B cell (primary cell): ENCODE results near the gene EXOC6B. TPM values are rescaled to one million over a fixed set of nuclear protein-coding genes. Genes with fewer than 3 reads are reported as not detected.

Experiments
- ATAC-seq: fragments of 200-7000 bp; cut with Tn5 transposase; one replicate; pipeline ENCODE4 v1.10.0; 2021; ENCODE audit warnings: low read depth, mild to moderate bottlenecking, moderate number of reproducible peaks, moderate library complexity
- CTCF ChIA-PET: fragments of 350-600 bp; sonication (Branson Sonifier 250); formaldehyde crosslinking; loops from one replicate; lab custom pipeline; 2021; ENCODE audit warnings: antibody characterized with exemption, inconsistent platforms; lab: Charles Lee
- POLR2A ChIA-PET: fragments of 350-600 bp; sonication (Branson Sonifier 250); formaldehyde crosslinking; loops from one replicate; lab custom pipeline; 2021; ENCODE audit warnings: antibody characterized with exemption; lab: Charles Lee
- DNase-seq: peaks from one replicate; pipeline ENCODE4 v3.0.0; 2013
- H2AFZ ChIP-seq: 2 replicates; pipeline ENCODE4 v1.6.1; 2012; ENCODE audit warnings: mild to moderate bottlenecking, low read depth, low read length; ENCODE audit not compliant: insufficient read depth, poor library complexity, severe bottlenecking
- H3K27ac ChIP-seq, 2 donors: 1 replicate in 1 of 2; 2 replicates in 1 of 2; pipeline ENCODE4 v1.5.1; 2012 to 2013; ENCODE audit warnings: low read length in 2 of 2, mild to moderate bottlenecking in 2 of 2, moderate library complexity in 1 of 2
- H3K27me3 ChIP-seq, 4 experiments: fragments of 200-600 bp in 1 of 4; sonication (generic) in 1 of 4; replicated peaks in 1 of 4; 1 replicate in 2 of 4; 2 replicates in 2 of 4; pipeline versions ENCODE4 v1.6.1 to v1.7.0; 2013 to 2016; ENCODE audit warnings: low read length in 3 of 4, mild to moderate bottlenecking in 2 of 4, mixed read lengths in 1 of 4, moderate library complexity in 1 of 4; ENCODE audit not compliant: insufficient read depth in 4 of 4, control insufficient read depth in 3 of 4; ENCODE audit errors: control extremely low read depth in 1 of 4
- H3K36me3 ChIP-seq, 2 experiments: replicated peaks in 1 of 2; 1 replicate in 1 of 2; 2 replicates in 1 of 2; pipeline versions ENCODE4 v1.6.1 to v1.7.1; 2013; ENCODE audit warnings: low read length in 1 of 2; ENCODE audit not compliant: insufficient read depth in 2 of 2, control insufficient read depth in 1 of 2; ENCODE audit errors: control extremely low read depth in 1 of 2, extremely low read depth in 1 of 2
- H3K4me1 ChIP-seq, 2 donors: fragments of 200-600 bp in 1 of 2; sonication (generic) in 1 of 2; 1 replicate in 1 of 2; 2 replicates in 1 of 2; pipeline versions ENCODE4 v1.5.1 to v1.6.1; 2013 to 2017; ENCODE audit warnings: low read length in 2 of 2; ENCODE audit not compliant: control insufficient read depth in 2 of 2, insufficient read depth in 2 of 2
- H3K4me2 ChIP-seq: replicated peaks from 2 replicates; pipeline ENCODE3; 2012; ENCODE audit warnings: mild to moderate bottlenecking, low read depth, low read length; ENCODE audit not compliant: poor library complexity, severe bottlenecking
- H3K4me3 ChIP-seq, 5 experiments: fragments of 200-600 bp in 1 of 5; sonication (generic) in 1 of 5; 1 replicate in 3 of 5; 2 replicates in 2 of 5; pipeline versions ENCODE4 v1.5.1 to v1.7.0; 2011 to 2016; ENCODE audit warnings: low read length in 4 of 5, mild to moderate bottlenecking in 4 of 5, low read depth in 2 of 5, control low read depth in 1 of 5, moderate library complexity in 1 of 5; ENCODE audit not compliant: insufficient read depth in 1 of 5; ENCODE audit errors: control extremely low read depth in 1 of 5, extremely low read depth in 1 of 5
- H3K79me2 ChIP-seq: fragments of 200-600 bp; sonication (generic); one replicate; pipeline ENCODE4 v1.6.0; 2016; ENCODE audit warnings: low read length; ENCODE audit not compliant: control insufficient read depth, insufficient read depth
- H3K9ac ChIP-seq: fragments of 200-600 bp; sonication (generic); 2 replicates; pipeline ENCODE4 v1.6.1; 2017; ENCODE audit warnings: mild to moderate bottlenecking, low read length, moderate library complexity
- H3K9me3 ChIP-seq, 3 donors: one replicate each; pipeline versions ENCODE4 v1.6.1 to v1.7.1; 2013; ENCODE audit warnings: low read length in 2 of 3; ENCODE audit not compliant: control insufficient read depth in 2 of 3, insufficient read depth in 1 of 3; ENCODE audit errors: control extremely low read depth in 1 of 3
- H4K20me1 ChIP-seq: 2 replicates; pipeline ENCODE4 v1.6.0; 2012; ENCODE audit warnings: mild to moderate bottlenecking, low read length; ENCODE audit not compliant: insufficient read depth, control insufficient read depth, poor library complexity, severe bottlenecking
- H3K27ac Mint-ChIP-seq: one replicate; pipeline ENCODE4 v1.8.0; 2021; ENCODE audit warnings: mixed read lengths
- H3K27me3 Mint-ChIP-seq: one replicate; pipeline ENCODE4 v1.8.0; 2021; ENCODE audit warnings: mixed read lengths
- H3K4me1 Mint-ChIP-seq: one replicate; pipeline ENCODE4 v1.8.0; 2021; ENCODE audit warnings: mixed read lengths
- H3K4me3 Mint-ChIP-seq: one replicate; pipeline ENCODE4 v1.8.0; 2021; ENCODE audit warnings: mixed read lengths
- H3K9me3 Mint-ChIP-seq: one replicate; pipeline ENCODE4 v1.8.0; 2022; ENCODE audit warnings: mixed read lengths; ENCODE audit not compliant: insufficient read depth
- CTCF ChIP-seq: fragments of 200-600 bp; IDR thresholded peaks from one replicate; pipeline ENCODE4 v1.8.0; 2022; ENCODE audit warnings: antibody characterized with exemption, mild to moderate bottlenecking
- EZH2 ChIP-seq: IDR thresholded peaks from 2 replicates; pipeline ENCODE4 v1.6.1; 2012; ENCODE audit warnings: borderline replicate concordance, low read depth, mild to moderate bottlenecking, moderate library complexity, low read length; ENCODE audit not compliant: insufficient read depth, poor library complexity, severe bottlenecking
- WGBS: methylation state at CpG from one replicate; pipeline ENCODE4 v1.1.5; 2013; ENCODE audit warnings: missing lambda C conversion rate; ENCODE audit not compliant: insufficient coverage; 5-methylcytosine and 5-hydroxymethylcytosine counted together
- intact Hi-C: fragments of 100-400 bp; cut with micrococcal nuclease; formaldehyde crosslinking; loops from one replicate; pipeline ENCODE4 v1.10.0; 2022
- polyA plus RNA-seq: library from polyadenylated mRNA; depleted of rRNA; stranded (reverse); fragments of >200 nt; gene quantifications from 2 replicates; pipeline ENCODE4 v1.2.3, GENCODE V29; 2012
- total RNA-seq, 2 donors: library from RNA; stranded (reverse); fragments of 120-200 nt in 1 of 2; gene quantifications; 1 replicate in 1 of 2; 2 replicates in 1 of 2; pipeline versions ENCODE4 v1.2.3 to v1.2.4, GENCODE V29; 2013 to 2022

EXOC6B gene
- total and polyA plus RNA-seq, 2 donors (not counting 1 experiment from before 2014, with no cell fraction given) = 4.8 to 22.6 TPM

GRCh38 chr2:72515696-72516095 is 310.1 kb downstream of the EXOC6B start:
- TF ChIP-seq EZH2 (no peak), CTCF (no peak)
- H3K4me3 Mint-ChIP-seq = no peak overlapping the region
- H4K20me1 ChIP-seq = no peaks in the 10 kb centered on the region
- DNase-seq (no peak), ATAC-seq (no peak)
- no peaks in the 10 kb centered on the region for H3K9me3 Mint-ChIP-seq
- no peaks in the 10 kb centered on the region for H3K4me1 ChIP-seq
- H3K79me2 ChIP-seq = no peaks in the 10 kb centered on the region
- H3K4me3 ChIP-seq = no peak overlapping the region
- no peak overlapping the region for H2AFZ ChIP-seq
- whole genome bisulfite sequencing = 83% methylated on average over 3 of the region's 3 CpGs
- no peaks in the 10 kb centered on the region for H3K27me3 Mint-ChIP-seq
- intact Hi-C loops = no loop called here
- H3K9me3 ChIP-seq = no peaks in the 10 kb centered on the region
- ChIA-PET CTCF (no interaction called here), POLR2A (no interaction called here)
- no peak overlapping the region for H3K4me2 ChIP-seq
- H3K27me3 ChIP-seq = no peaks in the 10 kb centered on the region
- no peak overlapping the region for H3K27ac ChIP-seq
- no peaks in the 10 kb centered on the region for H3K36me3 ChIP-seq
- no peak overlapping the region for H3K27ac Mint-ChIP-seq
- H3K9ac ChIP-seq = no peak overlapping the region
- H3K4me1 Mint-ChIP-seq = peaks cover 6% of the 10 kb centered on the region

DNA sequence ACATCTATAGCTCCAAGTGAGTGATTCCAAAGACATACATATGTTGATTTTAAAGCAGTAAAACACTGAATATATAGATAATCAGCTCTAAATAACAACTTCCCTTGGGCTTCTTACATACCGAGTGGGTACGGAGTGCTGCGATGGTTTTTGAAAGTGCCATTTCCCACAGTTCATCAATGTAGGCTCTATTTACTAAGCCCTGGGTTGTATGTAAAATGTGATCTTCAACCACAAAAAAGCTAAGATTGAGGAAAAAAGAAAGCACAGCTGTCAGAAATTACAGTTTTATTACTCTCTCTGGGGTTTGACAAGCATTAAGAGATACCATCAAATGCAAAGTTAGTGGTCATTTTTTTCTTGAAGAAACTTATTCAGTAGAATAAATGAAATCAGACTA is 312.8 kb downstream of the EXOC6B start:
- Mint-ChIP-seq H3K27ac (no peak overlapping the region), H3K4me1 (peaks cover 6% of the 10 kb centered on the region), H3K9me3 (no peaks in the 10 kb centered on the region), H3K4me3 (no peak overlapping the region), H3K27me3 (no peaks in the 10 kb centered on the region)
- no peak for TF ChIP-seq EZH2
- no peak for TF ChIP-seq CTCF
- DNase-seq (no peak), ATAC-seq (no peak)
- no peaks in the 10 kb centered on the region for H3K79me2 ChIP-seq
- H3K4me3 ChIP-seq = no peak overlapping the region
- WGBS = no CpG with 5 or more reads among the region's 3 CpGs
- H3K9ac ChIP-seq = no peak overlapping the region
- no peaks in the 10 kb centered on the region for H3K9me3 ChIP-seq
- H3K27me3 ChIP-seq = no peaks in the 10 kb centered on the region
- H3K27ac ChIP-seq = no peak overlapping the region
- POLR2A ChIA-PET = no interaction called here
- CTCF ChIA-PET = no interaction called here
- H3K4me1 ChIP-seq = no peaks in the 10 kb centered on the region
- no peak overlapping the region for H2AFZ ChIP-seq
- H3K4me2 ChIP-seq = no peak overlapping the region
- intact Hi-C loops = no loop called here
- no peaks in the 10 kb centered on the region for H4K20me1 ChIP-seq
- H3K36me3 ChIP-seq = no peaks in the 10 kb centered on the region
